Astrocyte (in vitro differentiated cells and primary cell): Measurements from ENCODE around the gene HOXA13. TPM values are rescaled to one million over a fixed set of nuclear protein-coding genes. Genes with fewer than 3 reads are reported as not detected.
A peak's percentile ranks its signal among the peaks of the same experiment; 100 is the strongest.

Experiments
- DNase-seq: peaks from one replicate; pipeline ENCODE4 v3.0.0-alpha.2; 2010; ENCODE audit warnings: low read depth
- FAIRE-seq: peaks from 2 replicates; lab custom pipeline; 2011; peaks lifted over from hg19 to GRCh38; lab: Jason Lieb, UNC
- H2AFZ ChIP-seq: 2 replicates; pipeline ENCODE4 v1.6.0; 2012; ENCODE audit warnings: low read depth, low read length, inconsistent platforms
- H3K27ac ChIP-seq: 2 replicates; pipeline ENCODE4 v1.5.1; 2011; ENCODE audit warnings: low read depth, low read length, inconsistent platforms
- H3K27me3 ChIP-seq: 2 replicates; pipeline ENCODE4 v1.6.0; 2011; ENCODE audit warnings: low read length, inconsistent platforms; ENCODE audit not compliant: insufficient read depth
- H3K36me3 ChIP-seq: 2 replicates; pipeline ENCODE4 v1.5.1; 2011; ENCODE audit warnings: low read length, inconsistent platforms; ENCODE audit not compliant: insufficient read depth
- H3K4me1 ChIP-seq: 2 replicates; pipeline ENCODE4 v1.5.1; 2011; ENCODE audit warnings: low read length, inconsistent platforms; ENCODE audit not compliant: insufficient read depth
- H3K4me2 ChIP-seq: 2 replicates; pipeline ENCODE4 v1.6.0; 2012; ENCODE audit warnings: low read length, inconsistent platforms
- H3K4me3 ChIP-seq: 2 replicates; pipeline ENCODE4 v1.5.1; 2011; ENCODE audit warnings: low read depth, mild to moderate bottlenecking, low read length, inconsistent platforms; ENCODE audit not compliant: insufficient read depth
- H3K79me2 ChIP-seq: 2 replicates; pipeline ENCODE4 v1.6.0; 2012; ENCODE audit warnings: mild to moderate bottlenecking, low read length, inconsistent platforms; ENCODE audit not compliant: insufficient read depth
- H3K9ac ChIP-seq: 2 replicates; pipeline ENCODE4 v1.6.0; 2012; ENCODE audit warnings: mild to moderate bottlenecking, low read length, inconsistent platforms
- H3K9me3 ChIP-seq: 2 replicates; pipeline ENCODE4 v1.5.1; 2012; ENCODE audit warnings: low read depth, mild to moderate bottlenecking, low read length, inconsistent platforms; ENCODE audit not compliant: insufficient read depth
- H4K20me1 ChIP-seq: 2 replicates; pipeline ENCODE4 v1.6.0; 2012; ENCODE audit warnings: low read length, inconsistent platforms; ENCODE audit not compliant: insufficient read depth
- H3K27ac Mint-ChIP-seq: one replicate; pipeline ENCODE4 v1.8.0; 2021; ENCODE audit warnings: mild to moderate bottlenecking, mixed read lengths; ENCODE audit not compliant: unreplicated experiment
- H3K27me3 Mint-ChIP-seq: one replicate; pipeline ENCODE4 v1.8.0; 2021; ENCODE audit warnings: low read depth, mixed read lengths; ENCODE audit not compliant: unreplicated experiment
- H3K36me3 Mint-ChIP-seq: one replicate; pipeline ENCODE4 v1.8.0; 2021; ENCODE audit warnings: low read depth, mixed read lengths; ENCODE audit not compliant: unreplicated experiment
- H3K4me1 Mint-ChIP-seq: one replicate; pipeline ENCODE4 v1.8.0; 2021; ENCODE audit warnings: low read depth, mixed read lengths; ENCODE audit not compliant: unreplicated experiment
- H3K4me3 Mint-ChIP-seq: one replicate; pipeline ENCODE4 v1.8.0; 2021; ENCODE audit warnings: mild to moderate bottlenecking, moderate library complexity, mixed read lengths; ENCODE audit not compliant: unreplicated experiment
- H3K9me3 Mint-ChIP-seq: one replicate; pipeline ENCODE4 v1.8.0; 2021; ENCODE audit warnings: mild to moderate bottlenecking, mixed read lengths; ENCODE audit not compliant: unreplicated experiment
- EZH2 ChIP-seq: IDR thresholded peaks from 2 replicates; pipeline ENCODE4 v1.6.1; 2012; ENCODE audit warnings: mild to moderate bottlenecking, low read length, inconsistent platforms; ENCODE audit not compliant: insufficient read depth
- total RNA-seq: library from RNA; stranded (reverse); gene quantifications from 2 replicates; pipeline ENCODE4 v1.2.1, GENCODE V29; 2021
- TF ChIP-seq, protein P1 (sequence below): IDR thresholded peaks from 2 replicates; pipeline ENCODE4 v1.5.1; 2011; ENCODE audit warnings: low read depth, mild to moderate bottlenecking, inconsistent platforms, low read length, moderate library complexity; ENCODE audit not compliant: insufficient read depth

Gene HOXA13
- total RNA-seq, 1 donor from 2014 or later = not detected

DNA sequence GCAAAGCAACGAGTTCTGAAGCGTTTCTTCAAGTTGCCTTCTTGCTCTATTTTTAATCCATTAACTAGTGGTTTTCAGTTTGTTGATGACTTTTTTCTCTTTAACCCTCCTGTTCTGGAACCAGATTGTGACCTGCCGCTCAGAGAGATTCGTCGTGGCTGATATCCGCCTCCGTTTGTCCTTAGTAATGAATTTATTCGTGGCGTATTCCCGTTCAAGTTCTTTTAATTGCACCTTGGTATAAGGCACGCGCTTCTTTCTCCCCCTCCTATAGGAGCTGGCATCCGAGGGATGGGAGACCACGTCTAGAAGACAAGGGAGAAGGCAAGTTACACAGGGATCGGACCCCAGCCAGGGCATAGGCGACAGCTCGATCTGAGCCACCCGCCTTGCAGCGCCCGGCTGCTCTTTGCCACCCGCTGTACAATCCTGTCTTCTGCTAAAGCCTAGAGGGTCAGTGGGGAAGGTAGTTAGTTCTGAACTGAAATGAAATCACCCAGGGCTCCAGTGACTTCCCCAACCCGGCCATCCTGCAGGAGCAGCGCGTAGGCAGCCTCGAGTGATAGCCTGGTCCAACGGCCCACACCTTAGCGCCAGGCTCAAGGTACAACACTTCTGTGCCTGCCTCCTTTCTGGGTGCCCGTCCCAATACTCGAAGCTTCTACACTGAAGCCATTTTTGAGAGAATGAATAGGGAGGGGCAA, 1.6 kb downstream of the HOXA13 start:
- H3K9ac ChIP-seq = no peak overlapping the region
- no peak overlapping the region for H3K27ac ChIP-seq
- no peak overlapping the region for H2AFZ ChIP-seq
- FAIRE-seq = no peak
- H3K4me2 ChIP-seq = no peak overlapping the region
- H3K27me3 ChIP-seq = peaks cover 95% of the 10 kb centered on the region
- H3K9me3 ChIP-seq = peaks cover 8% of the 10 kb centered on the region
- no peak overlapping the region for H3K4me3 ChIP-seq
- TF ChIP-seq, protein P1, sequence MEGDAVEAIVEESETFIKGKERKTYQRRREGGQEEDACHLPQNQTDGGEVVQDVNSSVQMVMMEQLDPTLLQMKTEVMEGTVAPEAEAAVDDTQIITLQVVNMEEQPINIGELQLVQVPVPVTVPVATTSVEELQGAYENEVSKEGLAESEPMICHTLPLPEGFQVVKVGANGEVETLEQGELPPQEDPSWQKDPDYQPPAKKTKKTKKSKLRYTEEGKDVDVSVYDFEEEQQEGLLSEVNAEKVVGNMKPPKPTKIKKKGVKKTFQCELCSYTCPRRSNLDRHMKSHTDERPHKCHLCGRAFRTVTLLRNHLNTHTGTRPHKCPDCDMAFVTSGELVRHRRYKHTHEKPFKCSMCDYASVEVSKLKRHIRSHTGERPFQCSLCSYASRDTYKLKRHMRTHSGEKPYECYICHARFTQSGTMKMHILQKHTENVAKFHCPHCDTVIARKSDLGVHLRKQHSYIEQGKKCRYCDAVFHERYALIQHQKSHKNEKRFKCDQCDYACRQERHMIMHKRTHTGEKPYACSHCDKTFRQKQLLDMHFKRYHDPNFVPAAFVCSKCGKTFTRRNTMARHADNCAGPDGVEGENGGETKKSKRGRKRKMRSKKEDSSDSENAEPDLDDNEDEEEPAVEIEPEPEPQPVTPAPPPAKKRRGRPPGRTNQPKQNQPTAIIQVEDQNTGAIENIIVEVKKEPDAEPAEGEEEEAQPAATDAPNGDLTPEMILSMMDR = no peak
- TF ChIP-seq EZH2 = peak; percentile 76
- peaks cover 31% of the 10 kb centered on the region for H4K20me1 ChIP-seq
- Mint-ChIP-seq H3K9me3 (peaks cover 18% of the 10 kb centered on the region), H3K4me1 (no peaks in the 10 kb centered on the region), H3K27ac (no peak overlapping the region), H3K27me3 (peaks cover 85% of the 10 kb centered on the region), H3K36me3 (no peaks in the 10 kb centered on the region), H3K4me3 (no peak overlapping the region)
- H3K4me1 ChIP-seq = no peaks in the 10 kb centered on the region
- no peak for DNase-seq
- no peaks in the 10 kb centered on the region for H3K36me3 ChIP-seq
- H3K79me2 ChIP-seq = no peaks in the 10 kb centered on the region

DNA sequence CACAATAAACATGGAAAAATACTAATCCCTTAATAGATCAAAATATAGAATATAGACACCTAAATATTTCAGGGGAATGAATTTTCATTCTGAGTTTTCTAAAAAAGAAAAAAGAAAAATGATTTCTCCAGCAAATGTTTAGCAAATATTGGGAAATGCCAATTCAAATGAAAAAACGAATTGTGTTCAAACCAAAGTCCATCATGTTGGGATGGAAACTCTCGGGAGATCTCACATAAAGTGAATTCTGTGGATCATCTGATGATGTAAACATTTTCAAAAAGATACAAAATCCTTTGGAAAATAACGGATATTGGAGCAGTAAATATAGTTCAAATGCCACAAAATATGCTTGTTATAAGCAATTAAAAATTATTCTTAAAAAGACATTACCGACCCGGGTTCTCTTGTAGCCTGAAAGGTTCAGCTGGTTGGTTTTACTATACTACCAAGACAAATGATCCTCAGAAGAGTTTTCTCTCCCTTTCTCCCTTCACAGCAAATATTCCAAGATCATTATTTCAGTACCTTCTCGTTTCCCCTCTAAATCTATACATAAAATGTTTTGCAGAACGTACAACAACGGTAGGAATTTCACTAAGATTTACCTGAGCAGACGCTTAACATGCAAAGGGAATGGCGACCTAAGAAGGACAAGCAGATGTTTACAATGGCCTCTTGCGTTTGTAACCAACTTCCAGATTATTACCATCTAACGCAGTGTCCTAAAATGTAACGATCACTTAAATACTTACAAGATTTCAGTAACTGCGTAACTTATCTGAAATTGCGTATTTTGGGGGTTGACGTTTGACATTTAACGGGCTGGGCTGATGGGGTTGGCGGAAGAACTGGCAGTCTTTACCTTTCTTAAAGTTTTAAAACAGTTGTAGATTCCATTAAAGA, 2.5 kb downstream of the HOXA13 start:
- H3K36me3 ChIP-seq = no peaks in the 10 kb centered on the region
- Mint-ChIP-seq H3K9me3 (peaks cover 17% of the 10 kb centered on the region), H3K36me3 (no peaks in the 10 kb centered on the region), H3K4me1 (no peaks in the 10 kb centered on the region), H3K27me3 (peaks cover 82% of the 10 kb centered on the region), H3K4me3 (no peak overlapping the region), H3K27ac (no peak overlapping the region)
- FAIRE-seq (no peak), DNase-seq (no peak)
- peak; percentile 22 for TF ChIP-seq EZH2
- TF ChIP-seq, protein P1 = no peak
- H4K20me1 ChIP-seq = peaks cover 27% of the 10 kb centered on the region
- H3K27me3 ChIP-seq = peaks cover 94% of the 10 kb centered on the region
- no peak overlapping the region for H2AFZ ChIP-seq
- no peak overlapping the region for H3K4me2 ChIP-seq
- H3K9me3 ChIP-seq = peaks cover 8% of the 10 kb centered on the region
- H3K9ac ChIP-seq = no peak overlapping the region
- no peaks in the 10 kb centered on the region for H3K79me2 ChIP-seq
- H3K4me1 ChIP-seq = no peaks in the 10 kb centered on the region
- no peak overlapping the region for H3K27ac ChIP-seq
- no peak overlapping the region for H3K4me3 ChIP-seq
